ENCODE measurements around the gene NEK8. TPM values are rescaled to one million over a fixed set of nuclear protein-coding genes. Genes with fewer than 3 reads are reported as not detected.

The NEK8 gene
- 4.1 to 4.9 TPM (median 4.5 TPM) in 5 replicates for total RNA-seq (2022; extraction: Qiagen RNA extraction; ENCODE audit: low read depth)

DNA sequence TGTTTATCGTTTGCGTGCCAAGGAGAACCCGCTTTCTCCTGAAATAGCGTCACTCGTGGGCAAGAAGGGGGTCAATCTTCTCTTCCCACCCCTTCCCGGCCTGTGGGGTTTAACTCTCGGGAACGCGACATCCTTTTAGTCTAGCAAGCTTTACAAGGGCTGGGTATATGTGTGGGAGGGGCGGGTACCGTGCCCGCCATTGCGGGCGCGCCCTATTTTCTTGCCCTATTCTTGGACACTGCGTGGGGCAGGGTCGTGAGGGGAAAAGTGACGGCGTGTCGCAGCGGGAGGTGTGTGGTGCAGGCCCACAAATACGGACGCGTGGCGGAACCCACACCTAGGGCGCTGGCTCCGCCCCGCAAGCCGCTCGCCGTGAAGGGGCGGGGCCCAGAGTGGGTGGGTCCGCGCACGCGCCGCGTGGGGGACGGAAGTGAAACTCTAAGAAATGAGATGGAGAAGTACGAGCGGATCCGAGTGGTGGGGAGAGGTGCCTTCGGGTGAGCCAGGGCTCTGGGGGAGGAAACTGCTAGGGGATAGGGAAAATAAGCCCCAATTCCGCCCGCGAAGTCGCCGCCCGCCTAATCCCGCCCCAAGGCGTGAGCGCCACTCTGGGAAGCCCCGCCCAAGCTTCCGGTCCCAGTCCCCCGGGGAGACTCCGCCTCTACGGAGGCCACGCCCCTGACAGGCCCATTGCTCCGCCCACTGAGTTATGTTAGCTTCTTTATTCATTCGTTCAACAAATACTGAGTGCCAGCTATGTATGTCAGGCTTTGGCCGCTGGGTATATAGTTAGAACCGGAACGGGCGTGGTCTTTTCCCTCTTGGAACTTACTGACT lies at the start of gene NEK8:
Gene NEK8, plus strand, starts transcription at position 425 of the 837 bp plus-strand sequence. Its CDS starts 26 bp downstream, at position 451.

GRCh38 chr17:28711723-28712031 lies 16.9 kb upstream of the NEK8 start, which contains the start of gene PROCA1:
PROCA1 (minus strand) TSS chr17:28711888; CDS start chr17:28711660, 228 bp downstream.

DNA sequence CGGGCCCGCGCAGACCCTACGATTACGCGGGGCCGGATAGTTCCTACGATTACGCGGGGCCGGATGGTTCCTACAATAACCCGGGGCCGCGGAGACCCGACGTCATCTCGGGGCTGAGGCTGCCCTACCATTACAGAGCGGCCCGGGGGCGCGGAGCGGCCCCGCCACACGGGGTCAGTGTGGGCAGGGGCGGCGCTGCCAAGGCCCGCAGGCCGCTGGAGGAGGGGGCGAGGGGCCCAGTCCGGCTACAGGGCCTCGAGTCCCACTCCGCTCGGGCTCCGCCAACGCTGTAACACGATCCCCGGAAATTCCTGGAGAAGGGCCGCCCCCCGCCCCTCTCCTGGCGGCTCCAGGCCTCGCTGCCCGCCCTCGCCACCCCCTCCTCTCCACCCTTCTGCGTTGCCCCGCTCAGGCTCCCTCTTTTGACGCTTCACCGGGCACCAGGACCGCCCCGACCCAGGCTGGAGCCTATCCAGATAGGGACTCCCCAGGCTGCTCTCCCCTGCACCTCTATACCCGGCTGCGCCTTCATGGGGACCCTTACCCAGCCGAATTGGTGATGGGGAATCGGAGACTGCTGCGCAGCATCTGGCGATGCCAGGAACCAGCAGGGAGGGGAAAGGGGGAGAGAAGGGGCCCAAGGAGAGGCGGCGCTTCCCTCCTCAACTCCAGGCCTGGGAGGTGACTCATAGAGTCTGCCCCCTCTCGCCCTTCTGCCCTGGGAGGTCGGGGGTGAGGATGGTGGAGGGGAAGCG lies 10.8 kb upstream of the NEK8 start, which contains the start of gene RAB34:
Gene RAB34, minus strand, starts transcription at position 291 of the 755 bp plus-strand sequence. CDS start 602 bp downstream, outside the sequence.

GRCh38 chr17:28726226-28726626 lies 2.4 kb upstream of the NEK8 start, which contains the start of gene TLCD1:
TLCD1 (minus strand) TSS chr17:28726233; CDS start chr17:28726097, 136 bp downstream.

GRCh38 chr17:28743243-28744103 lies 14.9 kb downstream of the NEK8 start, which contains the start of gene TRAF4:
TRAF4 (plus strand) TSS chr17:28744011; CDS start chr17:28744113, 102 bp downstream.

Other genes with a start within 250 kb of the NEK8 start
- gene FOXN1, start 222.4 kb upstream of the NEK8 start, total RNA-seq (2022; extraction: Qiagen RNA extraction; ENCODE audit: low read depth), result 0.02 to 0.05 TPM (median 0.03 TPM) in 3 of 5 replicates, not detected in the others
- 26.3 to 34.7 TPM (median 29.9 TPM) in 5 replicates for gene UNC119, start 176.2 kb upstream of the NEK8 start, total RNA-seq (2022; extraction: Qiagen RNA extraction; ENCODE audit: low read depth)
- 57.3 to 64.3 TPM (median 61.4 TPM) in 5 replicates for gene PIGS, start 157.3 kb upstream of the NEK8 start, total RNA-seq (2022; extraction: Qiagen RNA extraction; ENCODE audit: low read depth)
- gene ALDOC, start 151.9 kb upstream of the NEK8 start, total RNA-seq (2022; extraction: Qiagen RNA extraction; ENCODE audit: low read depth), result 1.4 to 2.3 TPM (median 1.8 TPM) in 5 replicates
- gene SPAG5, start 129.8 kb upstream of the NEK8 start, total RNA-seq (2022; extraction: Qiagen RNA extraction; ENCODE audit: low read depth), result 77.8 to 88.5 TPM (median 81.4 TPM) in 5 replicates
- 3.8 to 7.0 TPM (median 6.0 TPM) in 5 replicates for gene RSKR, start 114.6 kb upstream of the NEK8 start, total RNA-seq (2022; extraction: Qiagen RNA extraction; ENCODE audit: low read depth)
- 58.3 to 71.6 TPM (median 70.6 TPM) in 5 replicates for gene BLTP2, start 83.6 kb upstream of the NEK8 start, total RNA-seq (2022; extraction: Qiagen RNA extraction; ENCODE audit: low read depth)
- gene SDF2, start 66.9 kb upstream of the NEK8 start, total RNA-seq (2022; extraction: Qiagen RNA extraction; ENCODE audit: low read depth), result 86.5 to 94.5 TPM (median 88.1 TPM) in 5 replicates
- gene SUPT6H, start 66.6 kb upstream of the NEK8 start, total RNA-seq (2022; extraction: Qiagen RNA extraction; ENCODE audit: low read depth), result 74.5 to 78.6 TPM (median 77.8 TPM) in 5 replicates
- gene PROCA1, start 16.9 kb upstream of the NEK8 start, total RNA-seq (2022; extraction: Qiagen RNA extraction; ENCODE audit: low read depth), result 1.0 to 1.7 TPM (median 1.1 TPM) in 5 replicates
- gene RAB34, start 10.9 kb upstream of the NEK8 start, total RNA-seq (2022; extraction: Qiagen RNA extraction; ENCODE audit: low read depth), result 233 to 267 TPM (median 261 TPM) in 5 replicates
- 1,965 to 2,250 TPM (median 2,168 TPM) in 5 replicates for gene RPL23A, start 8.8 kb upstream of the NEK8 start, total RNA-seq (2022; extraction: Qiagen RNA extraction; ENCODE audit: low read depth)
- 31.2 to 50.8 TPM (median 45.6 TPM) in 5 replicates for gene TLCD1, start 2.6 kb upstream of the NEK8 start, total RNA-seq (2022; extraction: Qiagen RNA extraction; ENCODE audit: low read depth)
- gene TRAF4, start 15.2 kb downstream of the NEK8 start, total RNA-seq (2022; extraction: Qiagen RNA extraction; ENCODE audit: low read depth), result 70.5 to 86.4 TPM (median 76.4 TPM) in 5 replicates
- 19.4 to 22.2 TPM (median 21.7 TPM) in 5 replicates for gene FAM222B, start 114.0 kb downstream of the NEK8 start, total RNA-seq (2022; extraction: Qiagen RNA extraction; ENCODE audit: low read depth)
- gene ERAL1, start 126.2 kb downstream of the NEK8 start, total RNA-seq (2022; extraction: Qiagen RNA extraction; ENCODE audit: low read depth), result 83.5 to 92.0 TPM (median 85.0 TPM) in 5 replicates
- gene FLOT2, start 168.9 kb downstream of the NEK8 start, total RNA-seq (2022; extraction: Qiagen RNA extraction; ENCODE audit: low read depth), result 71.6 to 82.0 TPM (median 73.7 TPM) in 5 replicates
- gene DHRS13, start 174.3 kb downstream of the NEK8 start, total RNA-seq (2022; extraction: Qiagen RNA extraction; ENCODE audit: low read depth), result 4.4 to 6.1 TPM (median 5.4 TPM) in 5 replicates
- 32.0 to 42.7 TPM (median 34.3 TPM) in 5 replicates for gene PHF12, start 222.7 kb downstream of the NEK8 start, total RNA-seq (2022; extraction: Qiagen RNA extraction; ENCODE audit: low read depth)